Measurements from ENCODE around the gene SBNO2. TPM values are rescaled to one million over a fixed set of nuclear protein-coding genes. Genes with fewer than 3 reads are reported as not detected.

Gene SBNO2
- polyA plus RNA-seq, 4 donors: 10.6 to 21.1 (median 15.1) TPM

DNA sequence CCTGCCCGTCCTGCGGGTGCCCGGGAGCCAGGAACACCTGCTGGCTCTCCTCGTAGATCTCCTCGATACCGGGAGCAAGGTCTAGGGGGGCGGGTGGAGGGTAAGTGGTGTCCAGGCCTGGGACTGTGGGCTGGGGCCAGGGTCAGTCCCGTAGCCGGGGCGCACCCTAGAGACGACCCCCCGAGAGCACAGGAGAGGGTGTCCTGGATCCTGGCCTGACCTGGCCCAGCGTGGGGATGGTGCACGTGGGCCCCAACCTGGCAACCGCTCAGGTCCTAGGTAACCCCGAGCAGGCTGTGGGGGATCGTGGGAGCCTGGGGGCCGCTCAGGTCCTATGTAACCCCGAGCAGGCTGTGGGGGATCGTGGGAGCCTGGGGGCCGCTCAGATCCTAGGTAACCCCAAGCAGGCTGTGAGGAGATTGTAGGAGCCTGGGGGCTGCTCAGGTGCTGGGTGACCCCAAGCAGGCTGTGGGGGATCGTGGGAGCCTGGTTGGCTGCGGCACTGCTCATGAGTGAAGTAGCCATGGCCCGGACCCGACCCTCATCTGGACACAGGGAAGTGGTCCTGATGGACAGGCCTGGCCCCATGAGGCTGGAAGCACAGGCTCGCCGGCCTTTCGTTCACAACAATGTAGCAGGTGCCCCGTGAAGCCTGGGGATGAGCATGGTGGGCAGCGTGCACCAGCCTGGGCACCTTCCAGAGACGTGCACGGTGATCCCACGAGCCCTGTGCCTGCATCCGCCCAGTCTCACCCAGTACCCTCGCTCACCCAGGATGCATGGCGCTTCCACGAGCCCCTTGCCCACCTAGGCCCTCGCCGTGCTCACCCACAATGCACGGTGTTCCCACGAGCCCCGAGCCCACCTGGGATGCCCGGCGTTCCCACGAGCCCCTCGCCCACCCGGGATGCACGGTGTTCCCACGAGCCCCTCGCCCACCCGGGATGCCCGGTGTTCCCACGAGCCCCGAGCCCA, 64.1 kb downstream of the SBNO2 start:
- no peak for DNase-seq (ENCODE audit: low read depth in 4 of 4, low spot score in 3 of 4)

DNA sequence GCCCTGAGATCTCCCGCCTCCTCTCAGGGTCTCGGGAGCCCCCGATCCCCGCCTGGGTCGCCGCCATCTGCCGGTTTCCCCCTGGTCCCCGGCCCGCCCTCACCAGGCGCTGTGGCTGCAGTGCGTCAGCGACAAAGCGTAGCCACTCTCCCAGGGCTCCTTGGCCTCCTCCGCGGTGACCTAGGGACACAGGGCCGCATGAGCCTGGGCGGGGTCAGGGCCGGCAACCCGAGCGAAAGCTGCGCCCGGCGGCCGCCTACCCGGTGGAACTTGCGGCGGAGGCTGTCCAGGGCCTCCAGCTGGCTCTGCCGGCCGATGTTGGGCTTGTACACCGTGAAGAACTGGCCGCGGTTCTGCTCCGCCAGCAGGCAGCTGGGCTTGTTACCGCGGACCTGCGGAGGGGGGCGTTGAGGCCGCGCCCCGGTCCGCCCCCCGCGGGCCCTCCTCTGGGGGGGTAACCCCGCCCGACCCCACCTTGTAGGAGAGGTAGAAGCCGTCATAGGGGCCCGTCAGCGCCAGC, 65.0 kb downstream of the SBNO2 start:
- no peak for DNase-seq (ENCODE audit: low read depth in 4 of 4, low spot score in 3 of 4)

DNA sequence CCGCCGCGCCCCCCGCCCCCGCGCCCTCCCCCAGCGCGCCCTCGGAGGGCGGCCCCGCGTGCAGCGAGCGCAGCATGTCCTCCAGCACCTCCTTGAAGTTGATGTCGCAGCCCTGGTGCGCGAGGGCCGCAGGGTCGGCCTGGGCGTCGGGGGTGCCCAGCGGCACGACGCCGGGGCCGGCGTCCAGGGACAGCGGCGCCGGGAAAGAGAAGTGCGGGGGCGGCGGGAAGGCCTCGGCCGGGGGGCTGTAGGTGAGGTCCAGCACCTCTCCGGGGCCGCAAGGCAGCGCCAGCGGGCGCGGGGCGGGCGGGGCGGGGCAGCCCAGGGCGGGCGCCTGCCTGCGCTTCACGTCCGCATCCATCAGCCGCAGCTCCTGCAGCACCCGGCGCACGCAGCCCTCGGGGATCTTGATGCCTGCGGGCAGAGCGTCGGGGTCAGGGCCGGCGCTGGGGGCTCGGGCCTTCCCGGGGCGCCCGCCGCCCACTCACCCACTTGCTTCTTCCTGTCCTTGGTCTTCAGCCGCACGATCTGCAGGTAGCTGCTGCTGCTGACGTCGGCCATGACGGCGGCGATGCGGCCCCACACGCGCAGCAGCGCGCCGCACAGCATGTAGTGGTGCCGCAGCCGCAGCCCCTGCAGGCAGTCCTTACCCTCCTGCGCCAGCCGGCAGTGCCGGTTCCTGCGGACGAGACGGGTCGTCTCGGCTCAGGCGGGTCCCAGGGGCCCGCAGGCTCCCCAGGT, 65.6 kb downstream of the SBNO2 start:
- DNase-seq (ENCODE audit: low read depth in 4 of 4, low spot score in 3 of 4): no peak

DNA sequence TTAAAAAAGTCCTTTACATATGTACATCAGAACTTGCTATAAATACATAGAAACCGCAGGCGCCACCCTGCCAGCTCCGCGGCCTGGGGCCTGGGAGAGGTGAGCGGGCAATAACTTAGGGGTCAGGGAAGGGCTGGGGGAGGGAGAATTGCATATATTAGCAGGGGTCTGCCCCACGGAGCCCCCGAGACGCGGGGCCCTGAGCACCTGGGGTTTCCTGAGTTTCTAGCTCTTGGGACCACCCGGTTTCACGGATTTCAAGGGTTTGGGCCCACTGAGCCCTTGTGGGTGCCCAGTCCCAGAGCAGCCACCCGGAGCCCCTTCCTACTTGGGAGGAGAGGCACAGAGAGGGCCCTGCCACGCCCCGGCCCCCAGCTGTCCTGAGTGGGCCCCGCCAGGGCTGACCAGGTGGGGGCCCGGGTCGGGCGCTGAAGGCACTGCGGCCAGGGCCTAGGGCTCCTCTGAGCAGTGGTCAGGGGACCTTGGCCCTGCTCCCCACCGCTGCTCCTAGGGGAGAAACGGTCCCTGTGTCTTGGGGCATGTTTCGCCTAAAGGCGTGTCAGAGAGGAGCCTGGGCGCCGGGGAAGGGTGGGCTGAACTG, 66.3 kb downstream of the SBNO2 start:
- DNase-seq (ENCODE audit: low read depth in 4 of 4, low spot score in 3 of 4): no peak

DNA sequence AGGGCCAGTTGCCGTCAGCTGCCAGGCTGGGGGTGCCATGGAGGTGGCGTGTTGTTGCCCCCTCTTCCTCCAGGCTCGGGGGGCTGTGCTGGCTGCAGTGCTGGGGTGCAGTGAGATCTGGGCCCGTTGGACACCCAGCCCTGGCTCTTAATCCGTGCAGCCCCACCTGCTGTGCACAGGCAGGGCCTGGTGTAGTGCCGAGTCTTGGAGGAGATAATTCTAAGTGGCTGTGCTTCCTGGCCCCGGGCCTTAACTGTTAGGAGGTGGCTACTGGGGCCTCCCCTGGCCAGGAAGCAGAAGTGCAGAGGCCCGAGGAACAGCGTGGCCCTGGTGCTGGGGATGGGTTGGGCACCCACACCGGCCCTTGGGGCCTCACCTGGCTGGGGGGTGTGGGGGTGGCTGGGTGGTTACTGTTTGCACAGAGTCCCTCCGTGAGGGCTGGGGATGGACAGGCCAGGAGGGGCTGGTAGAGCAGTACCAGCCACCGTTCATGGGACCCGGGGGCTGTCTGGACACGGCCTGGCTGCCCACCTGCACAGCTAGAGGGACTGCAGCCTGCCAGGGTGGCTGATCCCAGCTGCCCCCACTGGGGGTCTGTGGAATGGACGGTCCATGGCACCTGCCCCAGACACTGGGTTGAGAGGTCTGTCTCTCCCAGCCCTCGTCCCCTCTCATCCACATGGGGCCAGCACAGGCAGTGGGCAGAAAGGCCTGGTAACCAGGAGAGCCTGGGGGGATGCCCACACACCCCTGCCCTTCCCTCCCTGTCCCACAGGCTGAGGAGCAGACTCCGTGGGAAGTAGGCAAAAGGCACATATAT, 67.0 kb downstream of the SBNO2 start:
- no peak for DNase-seq (ENCODE audit: low read depth in 4 of 4, low spot score in 3 of 4)

DNA sequence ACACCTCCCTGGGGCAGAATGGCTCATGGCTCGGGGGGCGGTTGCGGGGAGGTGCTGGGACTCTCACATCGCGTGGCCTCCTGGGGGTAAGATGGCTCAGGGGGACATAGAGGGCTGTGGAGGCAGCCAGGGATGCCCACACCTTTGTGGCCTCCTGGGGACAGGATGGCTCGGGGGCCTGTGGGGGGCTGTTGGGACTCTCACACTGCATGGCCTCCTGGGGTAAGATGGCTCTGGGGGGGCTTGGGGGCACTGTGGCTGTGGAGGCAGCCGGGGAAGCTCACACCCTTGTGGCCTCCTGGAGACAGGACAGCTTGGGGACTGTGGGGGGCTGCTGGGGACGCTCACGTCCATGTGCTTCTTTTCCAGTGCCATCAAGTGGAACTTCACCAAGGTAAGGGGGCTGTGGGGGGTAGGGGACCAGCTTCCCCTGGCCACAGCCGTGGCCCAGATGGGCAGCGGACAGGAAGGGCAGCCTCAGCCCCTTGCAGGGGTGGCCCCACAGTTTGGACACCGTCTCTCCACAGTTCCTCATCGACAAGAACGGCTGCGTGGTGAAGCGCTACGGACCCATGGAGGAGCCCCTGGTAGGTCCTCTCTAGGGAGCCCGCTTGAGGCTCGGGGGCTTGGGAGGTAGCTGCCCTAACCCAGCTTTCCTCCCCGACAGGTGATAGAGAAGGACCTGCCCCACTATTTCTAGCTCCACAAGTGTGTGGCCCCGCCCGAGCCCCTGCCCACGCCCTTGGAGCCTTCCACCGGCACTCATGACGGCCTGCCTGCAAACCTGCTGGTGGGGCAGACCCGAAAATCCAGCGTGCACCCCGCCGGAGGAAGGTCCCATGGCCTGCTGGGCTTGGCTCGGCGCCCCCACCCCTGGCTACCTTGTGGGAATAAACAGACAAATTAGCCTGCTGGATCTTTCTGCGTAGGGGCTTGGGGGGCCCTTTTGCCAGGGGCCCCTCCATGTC, 67.9 kb downstream of the SBNO2 start:
- DNase-seq (ENCODE audit: low read depth in 4 of 4, low spot score in 3 of 4): no peak

DNA sequence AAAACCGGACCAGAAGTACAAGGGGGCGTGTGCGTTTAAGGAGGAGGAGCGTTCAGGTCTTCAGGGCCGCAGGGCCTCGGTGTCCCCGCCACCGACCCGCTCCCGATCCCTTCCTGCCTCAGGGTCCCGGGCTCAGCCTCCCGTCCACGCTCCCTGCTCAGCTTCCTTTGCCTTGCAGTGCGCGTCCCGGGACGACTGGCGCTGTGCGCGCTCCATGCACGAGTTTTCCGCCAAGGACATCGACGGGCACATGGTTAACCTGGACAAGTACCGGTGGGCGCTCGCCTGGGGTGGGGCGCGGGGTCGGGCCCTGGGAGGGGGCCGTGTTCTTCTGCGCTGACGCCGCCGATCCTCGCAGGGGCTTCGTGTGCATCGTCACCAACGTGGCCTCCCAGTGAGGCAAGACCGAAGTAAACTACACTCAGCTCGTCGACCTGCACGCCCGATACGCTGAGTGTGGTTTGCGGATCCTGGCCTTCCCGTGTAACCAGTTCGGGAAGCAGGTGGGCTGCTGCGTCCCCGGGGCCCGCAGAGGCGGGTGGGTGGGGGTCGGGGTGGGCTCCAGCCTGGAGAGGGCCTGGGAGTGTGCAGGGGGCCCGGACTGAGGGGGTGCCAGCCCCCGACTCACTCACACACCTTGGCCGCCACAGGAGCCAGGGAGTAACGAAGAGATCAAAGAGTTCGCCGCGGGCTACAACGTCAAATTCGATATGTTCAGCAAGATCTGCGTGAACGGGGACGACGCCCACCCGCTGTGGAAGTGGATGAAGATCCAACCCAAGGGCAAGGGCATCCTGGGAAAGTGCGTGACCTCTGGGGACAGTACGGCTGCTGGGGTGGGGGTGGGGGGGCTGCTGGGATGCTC, 68.8 kb downstream of the SBNO2 start:
- no peak for DNase-seq (ENCODE audit: low read depth in 4 of 4, low spot score in 3 of 4)

DNA sequence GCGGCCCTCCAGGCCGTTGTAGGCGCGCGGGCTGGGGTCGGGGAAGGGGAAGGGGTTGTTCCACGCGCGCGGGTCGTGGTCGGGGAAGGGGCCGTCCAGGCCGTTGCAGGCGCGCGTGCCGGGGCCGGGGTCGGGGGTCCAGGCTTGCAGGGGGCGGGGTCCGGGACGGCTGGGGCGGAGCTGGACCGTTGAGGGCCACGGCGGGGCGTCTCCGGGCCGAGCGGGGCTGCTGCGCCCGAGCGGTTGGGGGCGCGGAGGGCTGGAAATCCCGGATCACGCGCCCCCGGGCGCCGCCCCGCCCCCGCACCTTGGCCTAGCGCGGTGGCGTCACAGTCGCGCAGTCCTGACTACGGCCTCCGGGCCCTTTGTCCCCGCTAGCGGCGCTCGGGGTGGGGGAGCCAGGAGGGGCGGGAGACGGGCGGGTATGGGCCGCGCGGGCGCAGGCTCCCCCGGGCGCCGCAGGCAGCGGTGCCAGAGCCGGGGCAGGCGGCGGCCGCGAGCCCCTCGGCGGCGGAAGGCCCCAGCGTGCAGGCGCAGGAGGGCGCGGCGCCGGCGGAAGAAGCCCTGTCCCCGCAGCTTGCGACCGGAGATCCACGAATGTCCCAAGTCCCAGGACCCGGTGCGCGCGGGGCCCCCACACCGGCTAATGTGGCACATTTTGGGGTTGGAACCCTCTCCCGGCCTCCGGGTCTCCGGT, 69.6 kb downstream of the SBNO2 start:
- DNase-seq (ENCODE audit: low read depth in 4 of 4, low spot score in 3 of 4): no peak

DNA sequence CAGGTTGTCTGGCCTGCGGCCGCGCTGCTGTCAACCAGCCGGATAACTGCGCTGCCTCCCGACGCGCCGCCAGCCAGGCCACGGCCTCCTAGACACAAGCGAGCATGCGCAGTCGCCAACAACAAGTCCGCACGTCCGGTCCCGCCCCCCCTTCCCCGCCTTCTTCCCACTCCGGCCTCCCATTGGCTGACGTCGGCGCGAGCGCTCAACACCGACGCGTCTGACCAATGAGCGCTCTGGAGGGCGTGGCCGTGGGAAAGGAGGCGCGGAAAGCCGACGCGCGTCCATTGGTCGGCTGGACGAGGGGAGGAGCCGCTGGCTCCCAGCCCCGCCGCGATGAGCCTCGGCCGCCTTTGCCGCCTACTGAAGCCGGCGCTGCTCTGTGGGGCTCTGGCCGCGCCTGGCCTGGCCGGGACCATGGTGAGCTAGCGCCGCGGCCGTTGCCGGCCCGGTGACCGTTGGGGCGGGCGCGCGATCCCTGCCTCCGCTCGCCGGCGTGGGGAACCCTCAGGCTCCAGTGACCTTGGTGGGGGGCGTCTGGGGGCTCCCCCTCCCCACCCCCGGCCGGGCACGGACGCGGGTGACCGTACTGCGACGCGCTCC, 70.3 kb downstream of the SBNO2 start, which contains the start of gene GPX4:
Gene GPX4 (plus strand): TSS at position 287 of the 603 bp plus-strand sequence. CDS start 50 bp downstream, at position 337.
- peak; percentile 98 to 99 (median 99) for DNase-seq (ENCODE audit: low read depth in 4 of 4, low spot score in 3 of 4)

DNA sequence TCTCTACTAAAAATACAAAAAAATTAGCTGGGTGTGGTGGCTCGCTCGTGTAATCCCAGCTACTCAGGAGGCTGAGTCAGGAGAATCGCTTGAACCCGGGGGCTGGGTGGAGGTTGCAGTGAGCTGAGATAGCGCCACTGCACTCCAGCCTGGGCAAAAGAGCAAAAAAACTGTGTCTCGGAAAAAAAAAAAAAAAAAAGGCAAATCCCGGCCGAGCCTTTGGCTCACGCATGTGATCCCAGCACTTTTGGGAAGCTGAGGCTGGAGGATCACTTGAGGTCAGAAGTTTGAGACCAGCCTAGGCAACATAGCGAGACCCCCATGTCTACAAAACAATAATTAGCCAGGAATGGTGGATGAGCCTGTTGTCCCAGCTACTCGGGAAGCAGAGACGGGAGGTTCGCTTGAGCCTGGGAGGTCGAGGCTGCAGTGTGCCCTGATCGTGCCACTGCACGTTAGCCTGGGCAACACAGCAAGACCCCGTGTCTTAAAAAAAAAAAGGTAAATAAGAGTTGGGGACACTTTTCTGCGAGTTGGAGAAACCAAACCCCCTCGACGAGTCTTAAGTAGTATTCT, 70.8 kb downstream of the SBNO2 start:
- no peak for DNase-seq (ENCODE audit: low read depth in 4 of 4, low spot score in 3 of 4)

DNA sequence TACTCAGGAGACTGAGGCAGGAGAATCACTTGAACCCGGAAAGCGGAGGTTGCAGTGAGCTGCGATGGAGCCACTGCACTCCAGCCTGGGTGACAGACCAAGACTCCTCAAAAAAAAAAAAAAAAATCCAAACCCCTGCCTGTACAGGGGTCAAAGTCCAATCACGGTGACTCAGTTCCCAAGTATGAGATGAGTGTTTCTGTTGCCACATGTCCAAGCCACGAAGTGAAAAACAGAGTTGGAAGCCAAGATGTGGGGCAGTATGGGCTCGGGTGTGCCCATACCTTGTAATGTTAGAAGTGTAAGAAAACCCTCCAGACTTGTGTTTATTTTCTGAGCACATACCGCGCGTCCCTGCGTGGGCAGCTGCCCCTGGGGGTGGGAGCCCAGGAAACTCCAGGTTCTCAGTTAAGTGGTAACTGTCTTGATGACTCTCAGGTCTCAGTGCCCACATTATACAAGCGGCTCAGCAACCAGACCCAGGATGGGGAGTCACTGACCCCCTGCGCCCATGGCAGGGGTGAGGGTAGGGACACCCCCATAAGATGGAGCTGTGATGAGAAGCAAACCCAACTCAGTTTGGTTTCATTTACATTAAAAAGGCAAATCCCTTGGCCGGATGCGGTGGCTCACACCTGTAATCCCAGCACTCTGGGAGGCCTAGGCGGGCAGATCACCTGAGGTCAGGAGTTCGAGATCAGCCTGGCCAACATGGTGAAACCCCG, 71.5 kb downstream of the SBNO2 start:
- no peak for DNase-seq (ENCODE audit: low read depth in 4 of 4, low spot score in 3 of 4)

DNA sequence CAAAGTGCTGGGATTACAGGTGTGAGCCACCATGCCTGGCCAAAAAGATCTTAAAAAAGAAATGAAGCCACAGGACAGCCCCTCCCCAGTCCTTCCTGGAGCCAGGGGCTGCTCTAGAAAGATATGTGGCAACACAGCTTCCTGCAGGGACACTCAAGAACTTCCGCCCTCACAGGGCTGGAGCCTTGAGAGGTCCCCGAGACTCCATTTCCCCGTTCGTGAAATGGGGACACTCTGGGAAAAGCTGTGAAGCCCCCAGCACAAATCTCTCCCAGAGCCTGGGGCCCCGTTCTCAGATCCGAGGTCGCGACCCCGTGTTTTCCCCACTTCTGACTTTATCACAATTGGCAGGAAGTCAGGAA, 72.8 kb downstream of the SBNO2 start:
- DNase-seq (ENCODE audit: low read depth in 4 of 4, low spot score in 3 of 4): no peak

DNA sequence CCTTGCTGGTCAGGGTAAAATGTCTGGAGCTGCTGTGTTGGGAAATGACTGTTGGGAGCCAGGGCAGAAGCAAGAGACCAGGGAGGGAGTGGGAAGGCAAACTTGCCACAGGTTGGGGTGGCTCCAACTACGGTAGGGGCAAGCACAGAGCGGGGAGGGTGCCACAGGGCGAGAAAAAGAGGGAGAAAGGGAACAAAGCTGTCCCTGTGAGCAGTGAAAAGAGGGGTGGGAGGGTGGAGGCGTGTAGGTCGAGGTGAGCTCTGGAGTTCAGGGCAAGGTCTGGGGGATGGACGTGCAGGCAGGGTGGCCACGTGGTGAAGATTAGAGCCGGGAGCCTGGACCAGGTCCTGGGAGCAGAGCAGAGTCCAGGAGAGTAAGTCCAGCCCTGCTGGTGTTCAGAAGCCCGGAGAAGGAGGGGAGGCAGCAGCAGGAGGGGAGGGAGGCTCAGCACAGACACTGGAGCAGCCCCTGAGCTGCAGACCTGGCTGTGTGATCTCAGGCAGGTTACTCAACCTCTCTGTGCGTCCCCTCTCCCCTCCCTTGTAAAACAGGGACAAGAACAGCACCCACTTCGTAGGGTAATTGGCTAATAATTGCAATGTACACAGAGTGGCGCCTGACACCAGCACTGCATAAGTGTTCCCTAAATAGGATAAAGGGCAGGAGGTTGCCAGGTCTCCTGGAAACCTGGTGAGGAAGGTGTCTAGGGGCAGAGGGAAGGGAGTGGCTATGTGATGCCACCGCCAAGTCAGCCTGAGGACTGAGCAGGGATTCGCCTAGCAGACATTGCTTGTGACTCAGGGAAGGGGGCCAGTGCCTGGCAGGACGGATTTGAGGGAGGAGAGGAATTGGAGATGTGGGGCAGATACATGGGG, 75.7 kb downstream of the SBNO2 start:
- DNase-seq (ENCODE audit: low read depth in 4 of 4, low spot score in 3 of 4): no peak

DNA sequence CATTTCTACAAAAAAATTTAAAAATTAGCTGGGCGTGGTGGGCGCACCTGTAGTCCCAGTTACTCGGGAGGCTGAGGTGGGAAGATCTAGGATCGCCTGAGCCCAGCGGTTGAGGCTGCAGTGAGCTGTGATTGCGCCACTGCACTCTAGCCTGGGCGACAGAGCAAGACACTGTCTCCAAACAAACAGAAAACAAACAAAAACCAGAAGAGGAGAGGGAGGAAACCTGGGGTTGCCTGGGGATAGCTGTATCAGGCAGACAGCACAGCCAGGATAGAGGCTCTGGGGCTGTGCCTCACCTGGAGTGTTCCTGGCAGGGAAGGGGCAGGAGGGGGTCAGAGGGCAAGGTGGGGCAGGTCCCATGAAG, 76.3 kb downstream of the SBNO2 start:
- no peak for DNase-seq (ENCODE audit: low read depth in 4 of 4, low spot score in 3 of 4)

Data from left renal pelvis (tissue), 4 donors.